Central memory CD4-positive, alpha-beta T cell (primary cell): ENCODE data around the gene IZUMO4.
A peak's percentile ranks its signal among the peaks of the same experiment; 100 is the strongest.

Experiments
- DNase-seq: peaks from one replicate; pipeline ENCODE4 v3.0.0; 2022

IZUMO4 gene

DNA sequence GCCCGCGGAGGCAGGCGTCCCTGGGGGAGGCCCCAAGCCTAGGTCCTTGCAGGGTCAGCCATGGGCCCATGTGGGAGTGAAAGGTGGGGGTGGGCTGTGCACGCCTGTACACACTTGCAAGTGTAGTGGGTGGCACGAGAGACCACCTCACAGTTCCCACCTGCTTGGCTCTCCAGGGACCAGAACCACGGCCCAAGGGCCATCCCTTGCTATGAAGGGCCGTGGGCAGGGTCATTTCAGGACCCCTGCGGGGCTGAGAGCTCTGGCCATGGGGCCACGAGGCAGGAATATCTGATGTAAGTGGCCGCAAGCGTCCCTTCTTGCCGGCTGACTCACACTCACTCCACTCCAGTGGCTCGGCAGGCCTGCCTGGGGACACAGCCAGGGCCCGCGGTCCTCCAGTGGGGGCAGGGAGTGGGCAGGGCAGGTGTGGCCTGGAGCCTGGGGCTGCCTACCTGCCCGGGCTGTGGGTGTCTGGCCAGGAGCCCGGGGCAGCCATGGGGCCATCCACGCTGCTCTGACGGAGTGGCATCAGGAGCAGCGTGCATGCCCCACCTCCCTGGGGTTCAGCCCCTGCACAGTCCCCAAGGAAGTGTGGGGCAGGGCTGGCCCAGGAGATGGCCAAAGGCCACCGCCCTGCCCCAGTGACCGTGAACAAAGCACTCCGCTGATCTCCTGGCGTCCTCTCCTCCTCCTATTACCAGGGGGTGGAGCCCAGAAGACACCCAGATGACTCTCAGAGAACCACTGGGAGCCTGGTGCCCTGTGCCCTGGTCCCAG is 37.1 kb upstream of the IZUMO4 start:
- no peak for DNase-seq

DNA sequence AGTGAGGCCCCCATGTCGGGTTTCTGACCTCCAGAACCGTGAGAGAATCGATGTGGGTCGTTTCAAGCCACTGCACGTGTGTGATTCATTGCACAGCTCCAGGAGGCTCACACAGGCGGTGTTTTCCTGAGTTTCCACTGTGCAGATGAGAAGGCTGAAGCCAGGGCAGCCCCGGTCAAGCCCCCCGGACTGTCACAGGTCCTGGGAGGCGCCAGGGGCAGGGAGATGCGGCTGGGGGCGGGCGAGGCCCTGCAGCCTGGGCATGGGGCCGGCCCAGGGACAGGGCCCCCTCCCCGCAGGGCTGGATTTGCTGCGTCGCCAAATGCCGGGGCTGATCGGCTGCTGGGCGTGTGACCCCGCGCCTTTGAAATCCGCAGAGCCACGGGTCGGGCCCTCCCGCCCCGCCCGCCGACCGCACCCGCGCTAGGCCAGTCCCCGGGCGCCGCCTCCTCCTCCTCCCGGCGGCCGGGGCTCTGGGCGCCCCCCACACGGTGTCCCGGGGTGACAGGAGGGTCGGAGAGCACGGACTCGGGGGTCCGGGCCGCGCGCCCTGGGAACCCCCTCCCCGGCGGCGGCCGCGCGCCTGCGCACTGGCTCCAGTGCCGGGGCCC is 35.7 kb upstream of the IZUMO4 start:
- DNase-seq: no peak

DNA sequence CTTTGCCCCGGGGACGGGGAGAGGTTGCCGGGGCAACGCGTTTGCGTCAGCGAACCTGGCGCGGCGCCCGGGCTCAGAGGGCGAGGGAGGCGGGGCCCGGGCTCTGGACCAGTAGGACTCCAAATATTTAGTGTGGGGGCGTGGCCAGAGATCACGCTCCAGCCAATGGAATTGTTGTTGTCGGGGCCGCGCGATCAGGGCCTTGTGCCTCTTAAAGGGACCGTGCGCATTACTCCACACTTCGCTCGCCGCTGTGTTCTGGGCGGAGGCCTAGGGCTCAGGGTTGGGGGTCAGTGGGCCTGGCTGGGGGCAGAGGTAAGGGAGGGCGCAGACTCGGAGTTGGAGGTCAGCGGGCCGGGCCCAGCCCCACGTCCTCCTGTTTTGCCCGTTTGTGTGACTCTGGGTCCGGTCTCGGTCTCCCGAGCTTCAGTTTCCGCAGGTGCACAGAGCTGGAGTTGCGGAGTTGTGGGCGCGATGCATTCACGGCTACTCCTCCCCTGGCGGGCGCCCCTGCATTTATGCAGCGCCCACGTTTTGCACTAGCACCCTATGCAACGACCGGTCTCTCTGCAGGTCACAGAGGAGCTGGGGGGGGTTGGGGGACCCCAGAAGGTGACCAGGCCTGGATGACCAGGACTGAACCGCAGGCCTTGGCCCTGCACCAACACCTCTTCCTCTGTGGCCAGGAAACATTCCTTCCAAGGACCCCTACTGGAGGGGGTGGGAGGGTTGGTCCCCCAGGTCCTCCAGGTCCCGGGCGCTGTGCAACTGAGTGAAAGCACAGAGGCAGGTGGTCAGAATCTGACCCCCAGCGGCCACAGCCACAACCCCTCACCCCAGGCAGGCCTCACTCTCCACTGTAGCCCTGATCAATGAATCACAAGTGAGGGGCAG is 35.0 kb upstream of the IZUMO4 start:
- peak; percentile 99 for DNase-seq

DNA sequence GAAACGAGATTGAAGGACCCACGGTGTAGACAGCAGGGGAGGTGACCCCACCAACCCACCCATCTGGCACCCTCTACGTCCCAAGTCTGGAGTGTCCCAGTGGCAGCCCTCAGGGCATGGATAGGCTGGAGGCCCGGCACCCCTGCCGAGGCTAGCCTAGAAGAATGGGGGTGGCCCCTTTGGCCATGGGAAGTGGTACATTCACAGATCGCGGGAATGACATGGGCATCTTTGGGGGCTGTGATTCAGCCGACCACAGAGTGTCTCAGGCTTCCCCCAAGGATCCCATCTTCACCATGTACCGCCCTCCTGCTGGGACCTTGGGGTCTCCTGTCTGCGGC is 34.4 kb upstream of the IZUMO4 start:
- DNase-seq: no peak

DNA sequence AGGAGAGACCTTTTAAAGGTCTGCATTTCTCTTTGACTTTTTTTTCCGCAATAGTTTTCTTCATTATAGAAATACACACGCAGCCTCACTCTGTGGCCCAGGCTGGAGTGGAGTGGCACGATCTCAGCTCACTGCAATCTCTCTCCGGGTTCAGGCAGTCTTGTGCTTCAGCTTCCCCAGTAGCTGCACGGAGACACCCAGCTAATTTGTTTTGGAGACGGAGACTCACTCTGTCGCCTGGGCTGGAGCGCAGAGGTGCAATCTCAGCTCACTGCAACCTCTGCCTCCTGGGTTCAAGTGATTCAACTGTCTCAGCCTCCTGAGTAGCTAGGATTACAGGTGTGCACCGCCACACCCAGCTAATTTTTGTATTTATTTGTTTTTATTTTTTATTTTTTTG is 33.9 kb upstream of the IZUMO4 start:
- no peak for DNase-seq

DNA sequence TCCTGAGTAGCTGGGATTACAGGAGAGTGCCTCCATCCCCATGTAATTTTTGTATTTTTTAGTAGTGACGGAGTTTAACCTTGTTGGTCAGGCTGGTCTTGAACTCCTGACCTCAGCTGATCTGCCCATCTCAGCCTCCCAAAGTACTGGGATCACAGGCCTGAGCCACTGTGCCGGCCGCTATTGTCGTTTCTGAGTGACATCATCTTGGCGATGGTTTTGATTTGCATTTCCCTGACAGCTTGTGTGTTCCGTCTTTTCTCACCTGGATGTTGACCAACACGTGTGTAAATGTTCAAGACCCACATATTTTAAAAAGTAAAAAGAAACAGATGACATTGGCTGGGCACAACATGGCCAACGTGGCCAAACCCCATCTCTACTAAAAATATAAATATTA is 32.9 kb upstream of the IZUMO4 start:
- DNase-seq: no peak

DNA sequence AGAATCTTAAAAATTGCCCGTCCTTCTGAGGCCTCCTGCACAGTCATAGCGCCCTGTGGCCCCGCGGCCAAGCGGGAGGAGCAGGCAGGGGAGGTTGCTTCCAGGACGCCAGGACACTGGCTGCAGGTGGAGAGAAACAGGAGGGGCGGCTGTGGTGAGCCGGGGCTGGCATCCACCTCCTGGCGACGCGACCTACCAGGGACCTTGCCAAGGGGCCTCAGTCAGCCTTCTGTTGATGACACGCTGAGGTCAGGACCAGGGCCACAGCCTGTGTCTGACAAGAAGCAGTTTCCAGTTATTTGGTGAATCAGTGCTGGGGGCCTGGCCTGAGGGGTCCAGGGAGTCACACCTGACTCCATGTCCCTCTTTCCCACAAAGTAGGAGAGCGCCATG is 32.3 kb upstream of the IZUMO4 start:
- no peak for DNase-seq

DNA sequence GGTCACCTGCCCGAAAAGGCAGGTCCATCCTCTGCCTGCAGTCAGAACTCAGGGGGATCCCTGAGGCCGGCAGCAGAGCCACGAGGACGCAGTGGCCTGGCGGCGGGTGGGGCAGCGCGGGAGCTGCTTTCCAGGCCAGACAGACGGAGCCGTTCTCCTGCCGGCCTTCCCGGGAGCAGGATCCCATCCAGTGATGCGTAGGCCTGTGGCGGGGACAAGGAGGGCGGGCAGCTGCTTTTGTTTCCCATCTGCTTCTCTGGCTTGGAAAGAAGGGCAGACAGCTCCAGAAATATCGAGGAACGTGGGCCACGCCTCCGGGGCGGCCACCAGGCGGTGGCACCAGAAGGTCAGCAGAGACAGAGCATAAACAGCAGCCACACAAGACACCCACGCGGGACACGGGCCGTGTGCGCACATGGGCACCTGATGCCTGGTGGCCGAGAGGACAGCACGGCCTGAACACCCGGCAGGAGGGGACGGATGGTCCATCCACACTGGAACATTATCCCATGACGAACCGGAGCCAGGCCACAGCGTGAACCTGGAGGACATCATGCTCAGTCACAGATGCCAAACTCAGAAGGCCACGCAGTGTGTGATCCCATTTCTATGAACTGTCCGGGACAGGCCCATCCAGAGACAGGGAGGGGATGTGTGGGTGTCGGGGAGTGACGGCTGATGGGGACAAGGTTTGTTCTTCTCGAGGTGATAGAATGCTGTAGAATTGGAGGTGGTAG is 31.8 kb upstream of the IZUMO4 start:
- DNase-seq: no peak

DNA sequence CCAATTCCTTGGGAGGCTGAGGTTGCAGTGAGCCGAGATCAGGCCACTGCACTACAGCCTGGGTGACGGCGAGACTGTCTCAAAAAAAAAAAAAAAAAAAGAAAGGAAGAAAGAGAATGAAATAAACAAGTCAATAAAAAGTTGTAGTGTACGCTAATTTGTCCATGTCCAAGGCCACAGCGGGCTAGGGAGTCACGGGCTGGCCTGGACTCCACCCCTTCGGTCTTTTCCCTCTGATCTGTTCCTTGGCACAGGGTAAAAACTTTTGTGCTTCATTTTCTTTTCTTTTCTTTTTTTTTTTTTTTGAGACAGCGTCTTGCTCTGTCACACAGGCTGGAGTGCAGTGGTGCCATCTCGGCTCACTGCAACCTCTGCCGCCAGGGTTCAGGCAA is 26.3 kb upstream of the IZUMO4 start:
- no peak for DNase-seq

DNA sequence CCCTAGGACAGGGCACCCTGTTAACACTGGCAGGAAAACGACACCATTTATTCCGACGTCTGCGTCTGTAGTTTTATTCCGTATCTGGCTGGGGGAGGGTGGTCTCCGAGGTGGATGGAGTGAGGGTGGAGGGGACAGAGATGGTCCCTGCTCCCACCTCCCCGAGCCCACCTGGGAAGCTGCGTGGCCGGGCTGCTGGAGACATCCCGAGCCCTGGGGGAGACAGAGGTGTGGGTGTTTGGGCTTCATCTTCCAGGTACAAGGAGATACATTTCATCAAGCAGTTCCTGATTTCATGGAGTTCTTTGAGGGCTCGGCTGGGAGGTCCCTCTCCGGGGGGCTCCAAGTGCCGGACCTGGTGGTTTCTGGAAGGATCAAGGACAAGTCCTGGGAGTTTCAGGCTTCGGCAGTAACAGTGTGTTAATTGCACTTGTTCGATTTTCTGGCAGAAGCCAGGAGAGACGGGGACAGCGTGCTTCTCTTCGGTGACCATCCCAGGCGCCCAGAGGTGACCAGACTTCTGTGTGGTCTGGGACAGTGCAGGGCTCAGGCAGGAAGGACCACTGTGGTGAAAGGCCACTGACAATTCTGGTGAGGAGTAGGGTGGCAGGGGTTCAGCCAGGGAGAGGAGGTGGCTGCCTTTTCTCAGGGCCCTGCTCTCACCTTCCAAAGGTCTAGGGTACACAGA is 25.6 kb upstream of the IZUMO4 start:
- no peak for DNase-seq

DNA sequence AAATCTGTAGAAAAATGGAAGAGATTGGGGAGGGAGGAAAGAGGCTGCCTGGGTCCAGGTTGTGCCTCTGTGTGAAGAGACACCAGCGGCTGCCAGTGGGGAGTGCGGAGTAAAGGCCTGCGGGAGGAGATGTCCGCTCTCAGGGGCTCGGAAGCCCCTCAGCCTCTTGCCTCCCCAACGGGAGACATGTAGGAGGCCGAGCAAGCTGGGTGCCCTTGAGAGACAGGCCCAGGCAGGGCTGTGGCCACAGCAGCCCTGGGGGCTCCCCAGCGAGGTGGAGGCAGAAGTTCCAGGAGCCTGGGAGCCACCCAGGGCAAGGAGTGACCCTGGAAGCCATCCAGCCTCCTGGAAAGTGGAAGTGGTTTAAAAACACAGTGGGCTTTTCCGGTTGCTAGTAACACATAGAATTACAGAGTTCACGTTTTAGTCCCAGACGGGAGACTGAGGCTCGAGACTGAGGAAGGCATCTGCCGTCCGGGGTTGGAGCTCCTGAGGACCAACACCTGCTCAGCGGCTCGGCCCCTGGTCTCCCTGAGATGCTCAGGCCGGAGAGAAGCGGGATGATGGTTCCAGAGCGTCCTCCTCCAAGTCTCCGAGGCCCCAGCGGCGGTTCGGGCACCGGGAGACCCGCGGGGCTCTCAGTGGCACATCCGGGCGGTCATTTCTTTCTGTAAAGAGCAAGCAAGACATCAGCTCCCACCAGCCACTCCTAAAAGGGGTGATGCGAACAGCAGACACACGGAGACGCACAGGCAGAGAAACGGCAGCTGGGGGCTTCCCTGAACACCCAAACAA is 23.8 kb upstream of the IZUMO4 start:
- no peak for DNase-seq

DNA sequence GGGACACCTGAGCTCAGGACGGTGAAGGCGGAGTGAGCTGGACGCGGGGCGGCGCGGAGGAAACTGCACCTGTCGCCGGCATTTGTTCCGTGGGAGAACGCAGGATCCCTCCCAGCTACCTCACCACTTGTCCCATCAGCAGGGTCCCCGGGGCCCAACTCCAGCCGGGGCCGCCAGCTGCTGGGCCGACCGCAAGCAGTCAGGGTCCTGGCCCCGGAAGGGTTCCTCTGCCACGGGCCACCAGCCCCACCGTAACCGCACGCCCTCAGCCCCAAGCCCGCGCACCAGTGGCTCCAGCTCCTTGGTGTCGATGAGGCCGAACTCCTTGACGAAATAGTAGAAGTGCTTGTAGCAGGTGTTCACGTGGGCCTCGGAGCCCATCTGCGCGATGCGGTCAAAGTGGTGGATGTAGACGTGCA is 20.2 kb upstream of the IZUMO4 start:
- DNase-seq: no peak

DNA sequence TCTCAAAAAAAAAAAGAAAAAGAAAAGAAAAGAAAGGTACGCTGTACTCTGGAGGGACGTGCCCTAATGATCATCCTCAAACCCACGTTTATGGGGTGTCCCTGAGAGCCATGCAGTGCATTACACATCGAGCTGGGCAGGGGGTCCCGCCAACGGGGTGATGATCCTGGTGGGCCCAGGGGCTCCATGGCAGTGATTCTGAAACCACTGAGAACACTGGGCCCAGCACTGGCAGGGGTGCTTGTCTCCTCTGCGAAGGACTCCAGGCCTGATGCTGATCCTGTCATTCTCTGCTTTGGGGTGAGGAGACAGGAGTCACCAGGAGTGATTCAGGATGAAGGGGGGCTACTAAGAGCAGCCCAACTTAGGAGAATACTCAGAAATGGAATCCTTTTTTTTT is 19.3 kb upstream of the IZUMO4 start:
- DNase-seq: no peak

DNA sequence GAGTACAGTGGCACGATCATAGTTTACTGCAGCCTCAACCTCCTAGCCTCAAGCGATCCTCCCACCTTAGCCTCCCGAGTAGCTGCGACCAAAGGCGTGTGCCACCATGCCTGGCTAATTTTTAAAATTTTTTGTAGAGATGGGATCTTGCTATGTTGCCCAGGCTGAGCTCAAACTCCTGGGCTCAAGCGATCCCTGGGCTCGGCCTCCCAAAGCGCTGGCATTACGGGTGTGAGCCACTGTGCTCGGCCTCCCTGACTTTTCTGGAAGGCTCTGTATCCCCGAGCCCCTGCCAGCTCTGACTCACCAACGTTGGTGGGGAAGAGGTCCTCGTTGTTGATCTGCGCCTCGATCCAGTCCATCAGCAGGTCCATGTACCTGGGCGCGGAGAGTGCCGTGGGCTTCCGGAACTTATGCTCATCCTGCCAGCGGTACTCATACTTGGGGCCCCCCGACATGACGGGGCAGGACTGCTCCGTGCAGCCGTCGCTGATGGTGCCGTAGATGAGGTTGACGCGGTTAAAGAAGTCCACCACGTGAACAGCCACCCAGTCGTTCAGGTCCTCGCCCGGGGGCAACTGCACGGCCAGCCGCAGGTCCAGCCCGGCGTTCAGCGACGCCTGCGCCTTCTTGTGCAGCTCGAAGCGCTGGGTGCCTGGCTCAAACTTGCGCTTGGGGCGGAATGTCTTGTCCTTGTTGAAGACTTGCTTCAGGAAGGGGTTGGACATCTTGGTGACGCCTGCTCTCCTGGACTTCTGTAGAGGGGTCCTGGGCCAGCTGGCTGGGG is 18.7 kb upstream of the IZUMO4 start:
- DNase-seq: no peak

DNA sequence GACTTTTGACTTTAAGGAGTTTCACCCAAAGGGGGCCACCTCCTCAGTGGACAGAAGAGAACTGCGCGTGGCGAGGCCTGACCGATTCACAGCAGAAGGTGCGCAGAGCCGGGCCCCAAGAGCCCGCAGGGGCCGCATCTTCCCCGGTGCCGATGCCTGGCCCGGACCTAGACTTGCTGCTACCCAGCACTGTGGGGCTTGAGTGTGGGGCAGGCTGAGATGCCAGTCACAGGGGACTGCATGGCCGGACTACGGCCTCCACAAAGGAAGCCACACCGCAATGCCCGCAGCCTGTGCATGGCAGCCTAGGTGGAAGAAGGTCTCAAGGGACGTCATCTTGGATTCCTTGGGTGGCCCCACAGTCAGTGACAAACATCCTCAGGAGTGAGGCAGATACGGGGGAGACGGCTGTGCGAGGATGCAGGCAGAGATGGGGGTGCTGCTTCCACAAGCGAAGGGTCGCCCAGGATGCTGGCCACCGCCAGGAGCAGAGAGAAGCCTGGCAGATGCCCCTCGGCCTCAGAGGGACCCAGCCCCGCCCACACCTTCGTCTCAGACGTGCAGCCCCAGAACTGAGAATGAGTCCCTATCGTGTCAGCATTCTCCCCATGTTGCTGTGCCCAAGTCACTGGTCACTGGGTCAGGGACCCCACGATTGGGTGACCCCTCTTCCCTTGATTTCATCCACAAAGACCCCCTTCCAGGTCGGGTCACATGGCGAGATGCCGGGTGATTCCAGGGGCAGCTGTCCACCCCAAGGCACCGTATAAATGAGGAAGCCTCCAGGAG is 17.4 kb upstream of the IZUMO4 start:
- no peak for DNase-seq

DNA sequence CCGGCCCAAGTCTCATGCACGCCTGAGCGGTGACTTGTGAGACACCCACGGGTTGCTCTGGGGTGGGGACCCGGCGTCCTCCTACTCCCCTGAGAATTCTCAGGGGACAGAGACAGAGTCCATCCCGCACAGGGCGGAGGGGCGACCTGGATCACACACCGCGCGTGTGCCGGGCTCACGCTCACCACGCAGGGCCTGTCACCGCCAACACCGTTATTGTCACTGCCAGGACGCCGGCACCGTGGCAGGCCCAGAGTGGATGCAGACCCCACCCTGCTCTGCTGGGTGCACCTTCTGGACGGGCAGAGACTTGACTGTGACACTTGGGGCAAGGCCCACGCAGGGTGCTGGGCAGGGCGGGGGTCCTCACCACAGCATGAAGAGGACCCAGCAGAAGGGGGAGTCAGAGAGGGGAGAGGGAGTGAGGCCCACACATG is 16.8 kb upstream of the IZUMO4 start:
- no peak for DNase-seq

DNA sequence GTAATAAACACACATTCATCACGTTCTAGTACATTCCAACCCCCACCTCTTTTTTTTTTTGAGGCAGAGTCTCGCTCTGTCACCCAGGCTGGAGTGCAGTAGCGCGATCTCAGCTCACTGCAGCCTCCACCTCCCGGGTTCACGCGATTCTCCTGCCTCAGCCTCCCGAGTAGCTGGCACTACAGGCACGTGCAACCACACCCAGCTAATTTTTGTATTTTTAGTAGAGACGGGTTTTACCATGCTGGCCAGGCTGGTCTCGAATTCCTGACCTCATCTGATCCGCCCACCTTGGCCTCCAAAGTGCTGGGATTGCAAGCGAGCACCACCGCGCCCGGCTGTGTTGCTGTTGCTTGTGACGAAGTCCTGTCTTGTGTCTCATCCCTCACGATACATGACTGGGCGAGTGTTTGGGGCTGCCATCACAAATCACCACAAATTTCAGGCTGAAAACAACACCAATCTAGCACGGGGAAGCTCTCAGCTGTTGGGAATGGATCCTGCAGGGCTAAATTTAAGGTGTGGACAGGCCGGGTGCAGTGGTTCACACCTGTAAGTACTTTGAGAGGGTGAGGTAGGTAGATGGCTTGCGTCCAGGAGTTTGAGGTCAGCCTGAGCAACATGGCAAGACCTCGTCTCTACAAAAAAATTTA is 16.3 kb upstream of the IZUMO4 start:
- no peak for DNase-seq

DNA sequence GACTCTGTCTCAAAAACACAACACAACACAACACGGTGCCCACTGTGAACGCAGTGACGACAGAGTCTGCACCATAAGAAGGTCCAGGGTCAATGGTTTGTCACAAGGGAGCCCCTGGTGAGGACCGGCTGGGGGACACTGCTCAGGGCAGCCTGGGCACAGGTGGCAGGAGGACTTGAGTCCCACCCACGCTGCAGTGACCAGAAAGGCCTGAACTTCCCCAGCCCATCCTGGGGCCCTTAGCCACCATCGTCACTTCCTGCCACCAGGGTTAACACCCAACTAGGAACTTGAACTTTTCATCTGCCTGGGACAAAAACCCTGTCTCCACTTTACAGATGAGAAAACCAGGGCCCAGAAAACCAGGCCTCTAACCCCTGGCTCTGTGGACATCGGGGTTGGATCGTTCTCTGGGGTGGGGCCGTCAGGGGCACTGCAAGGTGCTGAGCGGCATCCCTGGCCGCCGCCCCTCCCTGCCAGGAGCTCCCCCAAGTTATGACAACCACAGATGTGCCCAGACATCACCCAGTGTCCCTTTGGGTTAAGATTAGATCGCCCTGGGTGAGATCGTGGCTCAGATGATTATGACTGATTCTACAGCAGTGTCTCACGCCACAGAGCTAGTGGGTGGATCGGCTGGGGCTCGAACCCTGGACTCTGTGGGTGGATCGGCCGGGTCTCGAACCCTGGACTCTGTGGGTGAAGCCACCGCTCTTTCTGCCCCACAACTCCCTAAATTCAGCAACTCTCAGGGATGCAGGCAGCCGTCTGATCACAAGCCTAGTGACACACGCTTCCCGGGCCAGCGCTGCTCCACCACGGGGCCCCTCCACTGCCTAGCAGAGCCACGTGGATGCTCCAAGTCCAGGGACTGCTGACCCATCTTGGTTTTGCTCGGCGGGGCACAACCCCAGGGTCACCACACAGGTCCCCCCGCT is 14.6 kb upstream of the IZUMO4 start:
- peak; percentile 71 for DNase-seq
